ENCODE measurements around the gene BST2.

DNA sequence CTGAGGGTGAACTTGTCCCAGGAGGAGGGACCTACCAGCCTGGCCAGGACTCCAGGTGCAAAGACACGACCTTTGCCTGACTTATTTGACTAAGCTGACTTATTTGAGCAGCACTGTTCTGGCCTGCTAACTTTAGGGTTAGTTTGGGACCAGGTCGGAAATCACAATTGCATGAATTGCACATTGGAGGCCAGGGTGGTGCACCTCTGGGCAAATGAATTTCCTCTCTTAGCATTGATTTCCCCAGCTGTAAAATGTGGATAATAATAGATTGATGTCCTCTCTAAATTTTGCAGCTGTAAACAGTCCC, 1.4 kb upstream of the BST2 start:
- TF ChIP-seq, protein P1, sequence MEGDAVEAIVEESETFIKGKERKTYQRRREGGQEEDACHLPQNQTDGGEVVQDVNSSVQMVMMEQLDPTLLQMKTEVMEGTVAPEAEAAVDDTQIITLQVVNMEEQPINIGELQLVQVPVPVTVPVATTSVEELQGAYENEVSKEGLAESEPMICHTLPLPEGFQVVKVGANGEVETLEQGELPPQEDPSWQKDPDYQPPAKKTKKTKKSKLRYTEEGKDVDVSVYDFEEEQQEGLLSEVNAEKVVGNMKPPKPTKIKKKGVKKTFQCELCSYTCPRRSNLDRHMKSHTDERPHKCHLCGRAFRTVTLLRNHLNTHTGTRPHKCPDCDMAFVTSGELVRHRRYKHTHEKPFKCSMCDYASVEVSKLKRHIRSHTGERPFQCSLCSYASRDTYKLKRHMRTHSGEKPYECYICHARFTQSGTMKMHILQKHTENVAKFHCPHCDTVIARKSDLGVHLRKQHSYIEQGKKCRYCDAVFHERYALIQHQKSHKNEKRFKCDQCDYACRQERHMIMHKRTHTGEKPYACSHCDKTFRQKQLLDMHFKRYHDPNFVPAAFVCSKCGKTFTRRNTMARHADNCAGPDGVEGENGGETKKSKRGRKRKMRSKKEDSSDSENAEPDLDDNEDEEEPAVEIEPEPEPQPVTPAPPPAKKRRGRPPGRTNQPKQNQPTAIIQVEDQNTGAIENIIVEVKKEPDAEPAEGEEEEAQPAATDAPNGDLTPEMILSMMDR (IDR thresholded peaks at IDR 0.05; ENCODE audit: insufficient read depth, low read length, poor library complexity, severe bottlenecking), result no peak
- no peak for TF ChIP-seq EZH2phosphoT487 (conservative IDR thresholded peaks at IDR 0.05; ENCODE audit: low read length)
